A549 (cell line): Measurements from ENCODE around the gene LEPROT.

Experiments
- ATOH8 ChIP-seq: fragments of 250-450 bp; sonication (Bioruptor Pico); IDR thresholded peaks from 2 replicates; pipeline ENCODE4 v1.5.0; 2020; ENCODE audit warnings: low read depth, mild to moderate bottlenecking, moderate library complexity
- BHLHE40 ChIP-seq: IDR thresholded peaks from 2 replicates; pipeline ENCODE4 v1.6.1; 2012; ENCODE audit warnings: low read depth, low read length, inconsistent platforms
- CBX8 ChIP-seq: fragments of 200-600 bp; sonication (generic); IDR thresholded peaks from 2 replicates; pipeline ENCODE4 v1.6.1; 2016
- CTCF ChIP-seq: fragments of >200 bp; sonication (Bioruptor Twin); formaldehyde crosslinking; IDR thresholded peaks from 3 replicates; pipeline ENCODE4 v1.5.1; 2016
- EP300 ChIP-seq, 2 experiments: fragments of >200 bp; sonication (Bioruptor Twin); formaldehyde crosslinking; IDR thresholded peaks; 2 replicates in 1 of 2; 3 replicates in 1 of 2; pipeline ENCODE4 v1.6.1; 2016 to 2017
- FOSB ChIP-seq: fragments of 250-450 bp; sonication (Bioruptor Pico); IDR thresholded peaks from 2 replicates; pipeline ENCODE4 v1.5.0; 2020; ENCODE audit warnings: mild to moderate bottlenecking, moderate library complexity
- JUN ChIP-seq, 2 experiments: fragments of >200 bp; sonication (Bioruptor Twin); formaldehyde crosslinking; IDR thresholded peaks; 2 replicates in 1 of 2; 3 replicates in 1 of 2; pipeline ENCODE4 v1.6.1; 2016 to 2017
- JUNB ChIP-seq: fragments of >200 bp; sonication (Bioruptor Twin); formaldehyde crosslinking; IDR thresholded peaks from 2 replicates; pipeline ENCODE4 v1.6.1; 2016
- KDM1A ChIP-seq: fragments of 200-600 bp; sonication (generic); IDR thresholded peaks from 2 replicates; pipeline ENCODE4 v1.6.1; 2016; ENCODE audit warnings: low read depth, mild to moderate bottlenecking
- MAX ChIP-seq: IDR thresholded peaks from 2 replicates; pipeline ENCODE4 v1.6.1; 2012
- POLR2A ChIP-seq: IDR thresholded peaks from 2 replicates; pipeline ENCODE4 v1.6.1; 2012; ENCODE audit warnings: mild to moderate bottlenecking, low read length
- ZNF302 ChIP-seq: fragments of 250-450 bp; sonication (Bioruptor Pico); IDR thresholded peaks from 2 replicates; pipeline ENCODE4 v1.9.0; 2021; ENCODE audit warnings: inconsistent platforms, mild to moderate bottlenecking, moderate library complexity

- TF ChIP-seq POLR2A (no peak), CTCF (no peak), JUNB (no peak), ATOH8 (CRISPR knock-in tag) (no peak), CBX8 (no peak), ZNF302 (CRISPR knock-in tag) (no peak), EP300 (IDR thresholded peaks at IDR 0.05) (no peak), JUN (IDR thresholded peaks at IDR 0.05) (no peak), KDM1A (no peak), FOSB (CRISPR knock-in tag) (no peak), BHLHE40 (no peak), MAX (no peak)
Observed at GRCh38 chr1:65421351-65422025, 1.0 kb downstream of the LEPROT start.
